AG04449 (cell line): Measurements from ENCODE around the gene FGF14.

Experiments
- CTCF ChIA-PET: fragments of 350-600 bp; formaldehyde crosslinking; extraction: SDS; loops from one replicate; lab custom pipeline; 2021; ENCODE audit warnings: antibody characterized with exemption; lab: Yijun Ruan, JAX
- POLR2A ChIA-PET: fragments of 400-600, 350-600 bp; formaldehyde crosslinking; extraction: SDS; loops from one replicate; lab custom pipeline; 2020; ENCODE audit warnings: antibody characterized with exemption, inconsistent platforms; lab: Yijun Ruan, JAX
- DNase-seq: peaks from one replicate; pipeline ENCODE4 v3.0.0-alpha.2; 2010; ENCODE audit warnings: low read depth, low spot score
- H3K4me3 ChIP-seq: 2 replicates; pipeline ENCODE4 v1.5.1; 2011; ENCODE audit warnings: low read depth, mild to moderate bottlenecking, control low read depth, low read length
- TF ChIP-seq, protein P1 (sequence below): IDR thresholded peaks from one replicate; pipeline ENCODE4 v1.5.1; 2011; ENCODE audit warnings: mild to moderate bottlenecking, moderate library complexity, low read length, control low read depth, inconsistent platforms; ENCODE audit not compliant: insufficient read depth; ENCODE audit errors: missing control alignments

FGF14 gene

DNA sequence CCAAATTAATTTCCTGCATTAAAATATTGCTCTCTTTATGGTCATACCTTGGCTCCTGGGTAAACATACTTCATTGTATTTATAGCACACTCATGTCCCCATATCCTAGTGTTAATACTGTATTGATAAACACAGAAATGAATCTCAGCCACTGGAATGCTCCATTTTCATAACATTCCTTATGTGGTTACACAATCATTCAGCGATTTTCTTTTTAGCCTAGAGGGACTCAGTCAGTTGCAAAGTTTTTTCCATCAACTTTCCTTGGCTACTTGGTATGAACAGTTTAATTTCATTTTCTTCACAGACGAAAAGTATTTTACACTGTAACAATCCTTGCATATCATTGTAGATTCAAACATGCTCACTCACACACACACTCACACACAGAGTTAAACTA is 471.5 kb downstream of the FGF14 start:
- POLR2A ChIA-PET: no interaction called here
- no peak for DNase-seq
- TF ChIP-seq, protein P1, sequence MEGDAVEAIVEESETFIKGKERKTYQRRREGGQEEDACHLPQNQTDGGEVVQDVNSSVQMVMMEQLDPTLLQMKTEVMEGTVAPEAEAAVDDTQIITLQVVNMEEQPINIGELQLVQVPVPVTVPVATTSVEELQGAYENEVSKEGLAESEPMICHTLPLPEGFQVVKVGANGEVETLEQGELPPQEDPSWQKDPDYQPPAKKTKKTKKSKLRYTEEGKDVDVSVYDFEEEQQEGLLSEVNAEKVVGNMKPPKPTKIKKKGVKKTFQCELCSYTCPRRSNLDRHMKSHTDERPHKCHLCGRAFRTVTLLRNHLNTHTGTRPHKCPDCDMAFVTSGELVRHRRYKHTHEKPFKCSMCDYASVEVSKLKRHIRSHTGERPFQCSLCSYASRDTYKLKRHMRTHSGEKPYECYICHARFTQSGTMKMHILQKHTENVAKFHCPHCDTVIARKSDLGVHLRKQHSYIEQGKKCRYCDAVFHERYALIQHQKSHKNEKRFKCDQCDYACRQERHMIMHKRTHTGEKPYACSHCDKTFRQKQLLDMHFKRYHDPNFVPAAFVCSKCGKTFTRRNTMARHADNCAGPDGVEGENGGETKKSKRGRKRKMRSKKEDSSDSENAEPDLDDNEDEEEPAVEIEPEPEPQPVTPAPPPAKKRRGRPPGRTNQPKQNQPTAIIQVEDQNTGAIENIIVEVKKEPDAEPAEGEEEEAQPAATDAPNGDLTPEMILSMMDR: no peak
- no peak overlapping the region for H3K4me3 ChIP-seq
- CTCF ChIA-PET: no interaction called here

DNA sequence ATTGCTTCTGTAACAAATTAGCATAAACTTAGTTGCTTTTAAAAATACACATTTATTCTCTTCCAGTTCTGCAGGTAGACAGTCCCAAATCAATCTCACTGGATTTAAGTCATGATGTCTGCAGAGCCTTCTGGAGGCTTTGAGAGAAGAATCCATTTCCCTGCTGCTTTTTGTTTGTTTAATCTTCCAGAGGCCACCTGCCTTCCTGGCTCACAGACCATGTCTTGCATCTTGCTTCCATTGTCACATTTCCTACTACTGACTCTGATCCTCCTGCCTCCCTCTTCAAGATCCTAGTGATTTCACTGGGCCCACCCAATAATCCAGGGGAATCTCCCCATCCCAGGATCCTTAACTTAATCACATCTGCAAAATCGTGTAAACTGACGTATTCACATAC is 476.1 kb downstream of the FGF14 start:
- POLR2A ChIA-PET: no interaction called here
- CTCF ChIA-PET: no interaction called here
- H3K4me3 ChIP-seq: no peak overlapping the region
- TF ChIP-seq, protein P1: no peak
- DNase-seq: no peak

DNA sequence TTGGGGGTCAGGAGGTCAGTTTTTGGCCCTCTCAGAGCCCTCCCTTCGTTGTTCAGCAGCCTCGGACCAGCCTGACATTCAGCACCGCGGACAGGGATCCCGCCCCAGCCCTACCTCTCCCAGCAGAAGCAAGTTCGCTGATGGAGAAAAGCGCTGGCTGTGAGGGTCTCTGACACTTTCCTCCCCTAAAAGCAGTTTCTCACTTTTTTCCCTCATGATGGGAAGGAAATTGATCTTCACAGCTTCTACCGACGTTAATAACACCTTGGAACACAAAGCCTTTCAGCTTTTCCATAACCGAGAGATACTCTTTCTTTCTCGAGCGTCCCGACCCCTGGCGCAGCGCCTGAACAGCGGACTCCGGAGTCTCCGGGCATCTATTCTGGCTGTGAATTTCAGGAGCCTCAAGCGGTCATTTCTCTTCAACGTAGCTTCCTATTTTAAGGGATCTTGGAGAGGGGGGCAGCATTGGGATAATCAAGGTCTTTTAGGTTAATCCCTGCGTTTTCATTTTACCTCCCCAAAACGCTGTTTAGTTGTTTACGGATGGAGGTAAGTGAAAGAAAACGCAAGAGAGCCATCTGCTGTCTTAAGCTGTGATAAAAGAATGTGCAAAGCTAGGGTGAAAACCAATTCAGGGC is 482.2 kb downstream of the FGF14 start:
- ChIA-PET CTCF (interaction anchor here (1.0 to 1.7 kb wide), 2 partner anchors 134 to 775 kb away, joined by 3 to 14 read pairs; no protein-coding TSS in a partner anchor), POLR2A (no interaction called here)
- H3K4me3 ChIP-seq: no peak overlapping the region
- DNase-seq: no peak
- TF ChIP-seq, protein P1: no peak

DNA sequence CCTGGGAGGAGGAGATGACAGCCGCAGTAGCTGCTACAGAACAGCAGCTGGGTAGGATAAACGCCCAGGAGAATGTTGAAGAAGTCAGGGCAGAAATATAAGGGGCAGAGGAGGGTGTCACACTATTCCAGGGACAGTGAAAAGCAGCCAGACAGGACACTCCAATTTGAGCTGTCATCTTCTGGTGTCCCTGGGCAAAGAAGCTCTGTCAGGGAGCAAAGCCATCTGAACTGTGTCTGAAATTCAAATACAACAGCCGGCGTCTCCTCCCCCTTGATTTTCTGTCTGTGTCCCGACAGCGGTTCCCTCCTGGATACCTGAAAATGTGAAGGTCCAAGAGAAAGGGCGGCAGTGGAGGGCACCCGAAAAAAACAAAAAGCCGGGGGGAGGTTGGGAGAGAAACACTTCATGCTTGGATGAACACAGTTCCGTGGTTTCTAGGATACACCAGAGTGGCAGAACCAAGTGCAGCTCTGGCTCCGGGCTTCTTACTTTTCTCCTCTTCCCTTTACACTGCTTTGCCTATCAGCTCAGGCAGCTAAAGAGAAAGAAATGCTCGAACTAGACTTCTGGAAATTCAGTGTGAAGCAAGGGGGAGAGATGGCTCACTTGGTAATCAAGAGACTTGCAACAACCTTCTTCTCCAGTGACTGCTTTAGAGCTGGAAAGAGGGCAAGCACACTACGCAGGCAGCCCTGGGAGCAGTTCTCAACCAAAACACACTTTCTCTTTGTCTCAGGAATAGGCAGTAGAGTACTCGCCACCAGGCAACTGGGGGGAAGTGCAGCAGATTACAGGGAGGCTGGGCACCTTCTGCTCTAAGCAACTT is 483.8 kb downstream of the FGF14 start:
- TF ChIP-seq, protein P1: no peak
- CTCF ChIA-PET: interaction anchor here (0.9 kb wide), 1 partner anchor 774 kb away, joined by 3 read pairs; no protein-coding TSS in a partner anchor
- no peak for DNase-seq
- POLR2A ChIA-PET: no interaction called here
- H3K4me3 ChIP-seq: no peak overlapping the region

DNA sequence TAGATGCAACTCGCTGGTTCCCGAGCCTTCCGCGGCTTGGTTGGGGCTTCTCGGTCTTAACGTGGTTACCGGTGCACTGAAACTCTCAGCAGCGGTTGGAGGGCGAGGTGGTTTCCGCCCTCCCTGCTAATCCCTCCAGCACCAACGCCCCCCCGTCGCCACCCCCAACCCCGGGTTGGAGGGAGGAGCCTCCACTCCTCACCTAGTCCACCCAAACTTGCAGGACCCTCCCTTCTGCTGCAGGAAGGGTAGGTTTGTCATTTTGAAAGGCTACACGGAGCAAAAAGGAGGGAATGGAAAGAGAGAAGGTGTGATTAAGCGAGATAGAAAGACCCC is 484.4 kb downstream of the FGF14 start:
- ChIA-PET CTCF (interaction anchor here (0.9 kb wide), 1 partner anchor 773 kb away, joined by 3 read pairs; no protein-coding TSS in a partner anchor), POLR2A (no interaction called here)
- DNase-seq: no peak
- TF ChIP-seq, protein P1: no peak
- H3K4me3 ChIP-seq: no peak overlapping the region

DNA sequence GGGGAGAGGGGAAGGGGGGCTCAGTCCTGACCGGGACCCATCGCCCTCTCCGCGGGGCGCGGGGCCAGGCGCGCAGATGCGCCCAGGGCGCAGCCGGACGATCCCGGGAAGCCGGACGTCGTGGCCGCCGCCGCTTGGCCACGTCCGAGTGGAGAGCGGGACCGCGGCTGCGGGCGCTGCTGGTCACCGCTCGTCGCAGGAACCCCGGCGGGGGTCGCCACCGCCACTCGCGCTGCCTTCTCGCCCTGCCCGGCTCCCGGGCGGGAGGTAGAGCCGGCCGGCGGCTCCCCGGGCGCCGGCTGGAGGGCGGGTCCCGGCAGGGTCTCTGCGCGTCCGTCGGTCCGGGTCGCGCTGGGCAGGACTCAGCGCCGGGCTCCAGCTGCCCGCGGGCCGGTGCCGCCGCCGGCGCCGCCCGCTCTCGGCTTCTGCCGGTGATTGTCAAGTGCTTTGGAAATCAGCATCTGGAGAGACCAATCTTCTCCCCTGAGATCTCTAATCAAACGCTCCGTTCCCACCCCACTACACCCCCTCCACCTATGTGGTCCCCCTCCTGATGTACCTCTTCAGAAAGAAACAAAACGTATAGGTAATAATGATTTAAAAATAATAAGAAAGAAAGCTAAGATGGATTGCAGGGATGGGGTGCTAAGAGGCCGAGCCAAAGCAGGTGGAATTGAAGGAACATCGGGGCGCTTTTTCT is 484.9 kb downstream of the FGF14 start:
- DNase-seq: no peak
- ChIA-PET CTCF (no interaction called here), POLR2A (no interaction called here)
- TF ChIP-seq, protein P1: no peak
- no peak overlapping the region for H3K4me3 ChIP-seq
